Measurements from ENCODE around the gene ELMOD3. TPM values are rescaled to one million over a fixed set of nuclear protein-coding genes. Genes with fewer than 3 reads are reported as not detected.

The ELMOD3 gene
- polyA plus RNA-seq, 2 donors, result 8.7 to 16.1 TPM

- Histone ChIP-seq H3K36me3 (ENCODE audit: control insufficient read depth in 2 of 2, insufficient read depth in 2 of 2, low read length in 1 of 2) (peaks cover 7 to 47% of the 10 kb centered on the region in 2 donors), H3K27ac (ENCODE audit: low read depth in 2 of 2, low read length in 1 of 2) (peak overlapping the region; percentile 89 to 94), H3K4me1 (ENCODE audit: control insufficient read depth in 2 of 2, insufficient read depth in 2 of 2, low read length in 1 of 2) (peaks cover 5 to 13% of the 10 kb centered on the region in 2 donors), H3K27me3 (ENCODE audit: control insufficient read depth in 1 of 2, insufficient read depth in 2 of 2, low read length in 2 of 2) (no peaks in the 10 kb centered on the region), H3K9me3 (ENCODE audit: control insufficient read depth in 2 of 2, insufficient read depth in 1 of 2, low read depth in 1 of 2, low read length in 1 of 2) (no peaks in the 10 kb centered on the region), H3K4me3 (ENCODE audit: low read depth in 1 of 2, low read length in 2 of 2) (no peak overlapping the region)
- WGBS, 2 donors, result 80% methylated on average over 14 of the region's 14 CpGs
Measured at GRCh38 chr2:85395912-85396475, 41.4 kb downstream of the ELMOD3 start.

GRCh38 chr2:85396531-85397470 lies 42.2 kb downstream of the ELMOD3 start:
- no peaks in the 10 kb centered on the region for H3K27me3 ChIP-seq (ENCODE audit: control insufficient read depth in 1 of 2, insufficient read depth in 2 of 2, low read length in 2 of 2)
- no peaks in the 10 kb centered on the region for H3K9me3 ChIP-seq (ENCODE audit: control insufficient read depth in 2 of 2, insufficient read depth in 1 of 2, low read depth in 1 of 2, low read length in 1 of 2)
- peaks cover 5 to 13% of the 10 kb centered on the region in 2 donors for H3K4me1 ChIP-seq (ENCODE audit: control insufficient read depth in 2 of 2, insufficient read depth in 2 of 2, low read length in 1 of 2)
- peaks cover 7 to 51% of the 10 kb centered on the region in 2 donors for H3K36me3 ChIP-seq (ENCODE audit: control insufficient read depth in 2 of 2, insufficient read depth in 2 of 2, low read length in 1 of 2)
- H3K27ac ChIP-seq (ENCODE audit: low read depth in 2 of 2, low read length in 1 of 2), result peak overlapping the region; percentile 89 to 94
- WGBS, 2 donors, result 27 to 43% methylated on average over 5 of the region's 5 CpGs
- H3K4me3 ChIP-seq (ENCODE audit: low read depth in 1 of 2, low read length in 2 of 2), result no peak overlapping the region

- no peaks in the 10 kb centered on the region for H3K9me3 ChIP-seq (ENCODE audit: control insufficient read depth in 2 of 2, insufficient read depth in 1 of 2, low read depth in 1 of 2, low read length in 1 of 2)
- H3K27ac ChIP-seq (ENCODE audit: low read depth in 2 of 2, low read length in 1 of 2), result peak overlapping the region; percentile 67 to 89
- WGBS, 2 donors, result 48 to 70% methylated on average over 4 of the region's 4 CpGs
- peaks cover 5 to 13% of the 10 kb centered on the region in 2 donors for H3K4me1 ChIP-seq (ENCODE audit: control insufficient read depth in 2 of 2, insufficient read depth in 2 of 2, low read length in 1 of 2)
- no peak overlapping the region for H3K4me3 ChIP-seq (ENCODE audit: low read depth in 1 of 2, low read length in 2 of 2)
- no peaks in the 10 kb centered on the region for H3K27me3 ChIP-seq (ENCODE audit: control insufficient read depth in 1 of 2, insufficient read depth in 2 of 2, low read length in 2 of 2)
- peaks cover 7 to 48% of the 10 kb centered on the region in 2 donors for H3K36me3 ChIP-seq (ENCODE audit: control insufficient read depth in 2 of 2, insufficient read depth in 2 of 2, low read length in 1 of 2)
Measured at GRCh38 chr2:85397925-85398331, 43.4 kb downstream of the ELMOD3 start.

DNA sequence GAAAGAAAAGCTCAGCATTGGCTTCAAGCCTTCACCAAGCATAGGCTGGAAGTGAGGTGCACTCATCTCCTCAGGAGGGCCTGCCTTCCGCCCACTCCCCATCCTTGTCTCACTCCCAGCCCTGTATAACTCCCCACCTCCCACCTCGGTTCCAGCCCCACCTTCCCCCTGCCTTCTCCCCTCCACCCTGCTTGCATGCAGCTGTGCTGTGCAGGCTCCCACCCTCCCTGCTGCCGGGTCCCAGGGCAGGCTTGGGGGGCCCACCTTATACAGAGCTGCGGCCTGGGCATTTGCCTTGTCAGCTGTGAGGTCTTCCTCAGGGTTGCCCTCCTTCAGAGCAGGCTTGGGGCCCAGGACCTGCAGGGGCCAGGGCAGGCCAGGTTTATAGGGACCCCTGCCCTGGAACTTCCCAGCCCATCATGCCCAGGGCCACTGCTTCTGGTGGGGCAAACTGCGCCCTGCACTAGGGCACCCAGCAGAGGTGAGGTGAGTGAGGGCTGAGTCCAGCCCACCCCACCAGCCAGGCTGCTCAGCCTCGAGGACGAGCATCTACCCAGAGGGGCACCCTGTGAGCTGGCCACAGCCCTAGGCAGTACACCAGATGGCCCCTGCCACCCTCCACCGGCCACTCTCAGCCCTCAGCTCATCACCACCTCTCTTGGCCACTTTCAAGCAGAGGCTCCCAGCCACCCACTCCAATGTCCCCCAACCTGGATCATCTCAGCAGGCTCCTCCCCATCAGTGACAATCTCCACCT lies 44.0 kb downstream of the ELMOD3 start:
- Histone ChIP-seq H3K9me3 (ENCODE audit: control insufficient read depth in 2 of 2, insufficient read depth in 1 of 2, low read depth in 1 of 2, low read length in 1 of 2) (no peaks in the 10 kb centered on the region), H3K27me3 (ENCODE audit: control insufficient read depth in 1 of 2, insufficient read depth in 2 of 2, low read length in 2 of 2) (no peaks in the 10 kb centered on the region), H3K36me3 (ENCODE audit: control insufficient read depth in 2 of 2, insufficient read depth in 2 of 2, low read length in 1 of 2) (peaks cover 7 to 48% of the 10 kb centered on the region in 2 donors), H3K4me3 (ENCODE audit: low read depth in 1 of 2, low read length in 2 of 2) (no peak overlapping the region), H3K27ac (ENCODE audit: low read depth in 2 of 2, low read length in 1 of 2) (peak overlapping the region in 1 of 2 donors; percentile 67), H3K4me1 (ENCODE audit: control insufficient read depth in 2 of 2, insufficient read depth in 2 of 2, low read length in 1 of 2) (peaks cover 5 to 13% of the 10 kb centered on the region in 2 donors)
- WGBS, 2 donors, result 86 to 88% methylated on average over 8 of the region's 8 CpGs

- Histone ChIP-seq H3K36me3 (ENCODE audit: control insufficient read depth in 2 of 2, insufficient read depth in 2 of 2, low read length in 1 of 2) (peaks cover 7 to 47% of the 10 kb centered on the region in 2 donors), H3K27me3 (ENCODE audit: control insufficient read depth in 1 of 2, insufficient read depth in 2 of 2, low read length in 2 of 2) (no peaks in the 10 kb centered on the region), H3K27ac (ENCODE audit: low read depth in 2 of 2, low read length in 1 of 2) (no peak overlapping the region), H3K4me3 (ENCODE audit: low read depth in 1 of 2, low read length in 2 of 2) (no peak overlapping the region), H3K9me3 (ENCODE audit: control insufficient read depth in 2 of 2, insufficient read depth in 1 of 2, low read depth in 1 of 2, low read length in 1 of 2) (no peaks in the 10 kb centered on the region), H3K4me1 (ENCODE audit: control insufficient read depth in 2 of 2, insufficient read depth in 2 of 2, low read length in 1 of 2) (peaks cover 5 to 12% of the 10 kb centered on the region in 2 donors)
- 92 to 95% methylated on average over 8 of the region's 8 CpGs for WGBS, 2 donors
Measured at GRCh38 chr2:85399183-85399455, 44.5 kb downstream of the ELMOD3 start.

- WGBS, 2 donors, result 83 to 92% methylated on average over 8 of the region's 8 CpGs
- no peak overlapping the region for H3K27ac ChIP-seq (ENCODE audit: low read depth in 2 of 2, low read length in 1 of 2)
- no peak overlapping the region for H3K4me3 ChIP-seq (ENCODE audit: low read depth in 1 of 2, low read length in 2 of 2)
- H3K9me3 ChIP-seq (ENCODE audit: control insufficient read depth in 2 of 2, insufficient read depth in 1 of 2, low read depth in 1 of 2, low read length in 1 of 2), result no peaks in the 10 kb centered on the region
- H3K4me1 ChIP-seq (ENCODE audit: control insufficient read depth in 2 of 2, insufficient read depth in 2 of 2, low read length in 1 of 2), result peaks cover 3 to 5% of the 10 kb centered on the region in 2 donors
- peaks cover 7 to 39% of the 10 kb centered on the region in 2 donors for H3K36me3 ChIP-seq (ENCODE audit: control insufficient read depth in 2 of 2, insufficient read depth in 2 of 2, low read length in 1 of 2)
- H3K27me3 ChIP-seq (ENCODE audit: control insufficient read depth in 1 of 2, insufficient read depth in 2 of 2, low read length in 2 of 2), result no peaks in the 10 kb centered on the region
Measured at GRCh38 chr2:85400023-85400422, 45.5 kb downstream of the ELMOD3 start.

- Histone ChIP-seq H3K9me3 (ENCODE audit: control insufficient read depth in 2 of 2, insufficient read depth in 1 of 2, low read depth in 1 of 2, low read length in 1 of 2) (no peaks in the 10 kb centered on the region), H3K27ac (ENCODE audit: low read depth in 2 of 2, low read length in 1 of 2) (no peak overlapping the region), H3K27me3 (ENCODE audit: control insufficient read depth in 1 of 2, insufficient read depth in 2 of 2, low read length in 2 of 2) (no peaks in the 10 kb centered on the region), H3K4me1 (ENCODE audit: control insufficient read depth in 2 of 2, insufficient read depth in 2 of 2, low read length in 1 of 2) (peaks cover 3 to 5% of the 10 kb centered on the region in 2 donors), H3K36me3 (ENCODE audit: control insufficient read depth in 2 of 2, insufficient read depth in 2 of 2, low read length in 1 of 2) (peaks cover 7 to 34% of the 10 kb centered on the region in 2 donors), H3K4me3 (ENCODE audit: low read depth in 1 of 2, low read length in 2 of 2) (no peak overlapping the region)
- 77 to 82% methylated on average over 14 of the region's 14 CpGs for WGBS, 2 donors
Measured at GRCh38 chr2:85400541-85401463, 46.2 kb downstream of the ELMOD3 start.

- peaks cover 7 to 34% of the 10 kb centered on the region in 2 donors for H3K36me3 ChIP-seq (ENCODE audit: control insufficient read depth in 2 of 2, insufficient read depth in 2 of 2, low read length in 1 of 2)
- no peak overlapping the region for H3K27ac ChIP-seq (ENCODE audit: low read depth in 2 of 2, low read length in 1 of 2)
- H3K4me1 ChIP-seq (ENCODE audit: control insufficient read depth in 2 of 2, insufficient read depth in 2 of 2, low read length in 1 of 2), result peaks cover 0 to 5% of the 10 kb centered on the region in 2 donors
- H3K4me3 ChIP-seq (ENCODE audit: low read depth in 1 of 2, low read length in 2 of 2), result no peak overlapping the region
- 94 to 95% methylated on average over 7 of the region's 7 CpGs for WGBS, 2 donors
- no peaks in the 10 kb centered on the region for H3K27me3 ChIP-seq (ENCODE audit: control insufficient read depth in 1 of 2, insufficient read depth in 2 of 2, low read length in 2 of 2)
- no peaks in the 10 kb centered on the region for H3K9me3 ChIP-seq (ENCODE audit: control insufficient read depth in 2 of 2, insufficient read depth in 1 of 2, low read depth in 1 of 2, low read length in 1 of 2)
Measured at GRCh38 chr2:85401464-85401805, 46.9 kb downstream of the ELMOD3 start.

- H3K9me3 ChIP-seq (ENCODE audit: control insufficient read depth in 2 of 2, insufficient read depth in 1 of 2, low read depth in 1 of 2, low read length in 1 of 2), result no peaks in the 10 kb centered on the region
- no peak overlapping the region for H3K27ac ChIP-seq (ENCODE audit: low read depth in 2 of 2, low read length in 1 of 2)
- 90% methylated on average over 8 of the region's 8 CpGs for WGBS, 2 donors
- peaks cover 7 to 34% of the 10 kb centered on the region in 2 donors for H3K36me3 ChIP-seq (ENCODE audit: control insufficient read depth in 2 of 2, insufficient read depth in 2 of 2, low read length in 1 of 2)
- H3K4me1 ChIP-seq (ENCODE audit: control insufficient read depth in 2 of 2, insufficient read depth in 2 of 2, low read length in 1 of 2), result peaks cover 0 to 5% of the 10 kb centered on the region in 2 donors
- H3K27me3 ChIP-seq (ENCODE audit: control insufficient read depth in 1 of 2, insufficient read depth in 2 of 2, low read length in 2 of 2), result no peaks in the 10 kb centered on the region
- no peak overlapping the region for H3K4me3 ChIP-seq (ENCODE audit: low read depth in 1 of 2, low read length in 2 of 2)
Measured at GRCh38 chr2:85401844-85402243, 47.3 kb downstream of the ELMOD3 start.

All from esophagus (tissue), 2 donors.